UCSD-AML1 (cell line): ENCODE data around the gene CFAP157.

Source experiments
- DNase-seq: peaks from one replicate; lab custom pipeline; 2025; ENCODE audit not compliant: unreplicated experiment; lab: John Stamatoyannopoulos, UW

Gene CFAP157

GRCh38 chr9:127692071-127692470 lies 14.7 kb upstream of the CFAP157 start:
- no peak for DNase-seq

GRCh38 chr9:127693143-127693542 lies 13.6 kb upstream of the CFAP157 start:
- no peak for DNase-seq

DNA sequence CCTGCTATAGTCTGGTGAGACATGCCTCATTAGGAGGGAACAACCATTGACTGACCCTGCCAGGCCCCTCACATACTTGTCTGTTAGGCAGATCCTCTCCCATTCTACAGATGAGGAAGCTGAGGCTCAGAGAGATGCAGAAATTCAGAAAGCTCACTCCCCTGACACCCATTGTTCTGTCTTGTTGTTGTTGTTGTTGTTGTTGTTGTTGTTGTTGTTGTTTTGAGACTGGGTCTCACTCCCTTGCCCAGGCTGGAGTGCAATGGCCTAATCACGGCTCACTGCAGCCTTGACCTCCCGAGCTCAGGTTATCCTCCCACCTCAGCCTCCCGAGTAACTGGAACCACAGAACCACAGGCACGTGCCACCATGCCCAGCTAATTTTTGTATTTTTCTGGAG lies 13.1 kb upstream of the CFAP157 start:
- DNase-seq = no peak

- no peak for DNase-seq
These were observed 11.7 kb upstream of the CFAP157 start for GRCh38 chr9:127694890-127695720.

- no peak for DNase-seq
These were observed 9.2 kb upstream of the CFAP157 start for GRCh38 chr9:127697575-127697974.

DNA sequence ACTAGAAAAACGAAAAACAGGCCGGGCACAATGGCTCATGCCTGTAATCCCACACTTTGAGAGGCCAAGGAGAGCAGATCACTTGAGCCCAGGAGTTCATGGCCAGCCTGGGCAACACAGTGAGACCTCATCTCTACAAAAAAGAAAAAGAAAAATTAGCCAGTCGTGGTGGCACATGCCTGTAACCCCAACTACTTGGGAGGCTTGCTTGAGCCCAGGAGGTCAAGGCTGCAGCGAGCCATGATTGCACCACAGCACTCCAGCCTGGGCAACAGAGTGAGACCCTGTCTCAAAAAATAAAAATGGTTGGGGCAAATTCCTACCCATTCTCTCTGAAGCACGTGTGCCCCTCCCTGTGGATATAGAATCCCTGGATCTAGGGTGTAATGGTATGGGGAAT lies 8.4 kb upstream of the CFAP157 start:
- no peak for DNase-seq

GRCh38 chr9:127698985-127699670 lies 7.7 kb upstream of the CFAP157 start:
- DNase-seq = no peak

GRCh38 chr9:127700140-127700539 lies 6.6 kb upstream of the CFAP157 start:
- no peak for DNase-seq

DNA sequence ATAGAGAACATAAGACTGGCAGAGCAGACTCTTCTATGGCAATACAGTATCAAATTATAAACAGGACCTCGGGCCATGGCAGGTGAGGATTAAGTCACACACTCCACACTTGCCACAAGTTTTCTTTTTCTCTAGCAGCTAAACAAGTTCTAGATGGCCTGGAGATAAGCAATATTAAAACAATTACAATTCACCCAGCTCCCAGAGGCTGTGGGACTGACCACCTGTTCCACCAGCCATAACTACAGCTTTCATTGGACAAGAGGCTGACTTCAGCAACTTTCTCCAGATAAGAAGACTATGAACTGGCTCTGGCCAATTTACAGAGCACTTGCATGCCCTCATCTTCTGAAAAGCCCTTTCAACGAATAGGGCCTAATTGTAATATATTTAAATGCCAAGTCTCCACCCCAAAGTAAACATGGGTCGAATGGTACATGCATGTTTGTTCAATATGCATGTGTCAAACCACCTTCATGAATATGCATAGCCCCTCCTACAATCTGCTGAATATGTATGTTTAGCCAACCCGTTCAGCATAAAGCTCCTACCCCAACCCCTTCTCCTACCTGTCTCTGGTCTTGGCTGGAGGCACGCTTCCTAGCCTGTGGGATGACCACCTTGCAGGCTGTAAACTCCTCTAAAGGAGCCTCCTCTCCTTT lies 6.1 kb upstream of the CFAP157 start:
- DNase-seq = no peak

GRCh38 chr9:127703289-127703946 lies 3.4 kb upstream of the CFAP157 start:
- no peak for DNase-seq

DNA sequence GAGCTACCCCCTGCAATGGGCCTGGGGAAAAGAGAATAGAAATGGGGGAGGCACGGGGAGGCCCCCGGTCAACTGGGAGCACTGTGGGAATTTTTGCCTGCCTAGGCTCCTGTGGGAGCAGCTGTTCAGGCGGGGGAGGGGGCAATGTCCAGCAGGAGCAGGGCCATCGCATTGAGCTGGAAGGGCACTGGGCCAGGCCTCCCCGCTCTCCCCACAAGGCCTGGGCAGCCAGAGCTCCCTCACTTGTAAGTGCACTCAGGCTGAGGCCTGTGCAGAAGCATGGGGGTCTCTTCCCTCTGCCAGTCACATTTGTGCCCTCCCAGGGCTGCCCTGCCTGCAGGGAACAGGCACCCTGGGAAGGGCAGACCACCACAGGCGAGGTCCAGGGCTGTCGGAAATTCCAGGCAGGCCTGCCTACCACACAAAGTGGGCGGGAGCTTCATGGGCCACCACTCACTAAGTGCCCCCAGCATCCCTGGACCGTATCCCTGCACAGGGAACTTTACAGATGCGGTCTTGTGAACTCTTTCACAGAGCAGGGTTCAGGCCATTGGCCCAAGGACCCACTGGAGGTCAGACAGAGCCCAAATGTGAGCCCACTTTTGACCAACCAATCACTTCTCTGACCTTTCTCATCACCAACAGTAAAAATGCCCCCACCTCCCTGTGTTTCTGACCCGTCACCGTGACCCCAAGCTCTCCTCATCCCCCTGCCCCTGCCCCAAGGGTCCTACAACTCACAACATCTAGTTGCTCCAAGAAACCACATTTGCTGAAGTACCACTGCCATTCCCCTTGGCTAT lies 1.0 kb upstream of the CFAP157 start:
- DNase-seq = no peak

GRCh38 chr9:127707766-127708165 lies 978 bp downstream of the CFAP157 start:
- no peak for DNase-seq

- DNase-seq = no peak
These were observed 2.3 kb downstream of the CFAP157 start for GRCh38 chr9:127708952-127709587.

DNA sequence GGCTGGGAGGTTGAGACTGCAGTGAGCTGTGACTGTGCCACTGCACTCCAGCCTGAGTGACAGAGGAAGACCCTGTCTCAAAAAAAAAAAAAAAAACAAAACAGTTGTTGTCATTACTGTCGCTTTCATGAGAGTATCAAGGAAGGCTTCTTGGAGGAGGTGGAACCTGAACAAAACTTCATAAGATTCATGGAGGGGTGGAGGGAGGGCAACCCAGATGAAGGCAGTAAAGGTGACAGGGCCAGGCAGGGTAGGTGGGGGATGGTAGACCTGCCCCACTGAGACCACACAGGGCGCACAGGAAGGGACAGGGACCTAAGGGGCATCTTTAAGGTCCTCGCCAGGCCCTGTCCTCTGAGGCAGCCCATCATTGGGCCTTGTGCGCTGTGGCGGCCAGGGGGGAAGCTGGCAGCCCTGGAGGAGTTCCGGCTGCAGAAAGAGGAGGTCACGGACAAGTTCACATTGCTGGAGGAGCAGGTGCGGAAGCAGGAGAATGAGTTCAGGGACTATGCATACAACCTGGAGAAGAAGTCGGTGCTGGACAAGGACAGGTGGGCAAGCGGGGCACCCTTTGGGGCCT lies 3.5 kb downstream of the CFAP157 start:
- DNase-seq = no peak

DNA sequence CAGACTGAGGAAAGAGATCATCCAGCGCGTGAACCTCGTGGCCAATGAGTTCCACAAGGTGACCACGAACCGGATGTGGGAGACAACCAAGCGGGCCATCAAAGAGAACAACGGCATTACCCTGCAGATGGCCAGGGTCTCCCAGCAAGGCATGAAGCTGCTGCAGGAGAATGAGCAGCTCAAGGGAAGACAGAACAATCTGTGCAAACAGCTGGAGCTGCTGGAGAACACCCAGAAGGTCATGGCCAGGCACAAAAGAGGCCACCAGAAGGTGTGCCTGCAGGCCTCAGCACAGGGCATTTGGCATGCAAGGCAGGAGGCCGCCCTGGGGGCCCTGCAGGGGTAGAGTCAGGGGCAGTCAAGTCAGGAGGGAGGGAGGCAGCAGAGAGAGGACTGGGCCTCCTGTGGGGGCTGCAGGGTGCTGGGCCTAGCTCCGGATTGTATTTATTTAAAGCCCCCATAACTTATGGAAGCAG lies 4.5 kb downstream of the CFAP157 start:
- DNase-seq = peak; percentile 28

GRCh38 chr9:127711831-127712274 lies 5.1 kb downstream of the CFAP157 start:
- no peak for DNase-seq

GRCh38 chr9:127712371-127712770 lies 5.6 kb downstream of the CFAP157 start:
- no peak for DNase-seq

DNA sequence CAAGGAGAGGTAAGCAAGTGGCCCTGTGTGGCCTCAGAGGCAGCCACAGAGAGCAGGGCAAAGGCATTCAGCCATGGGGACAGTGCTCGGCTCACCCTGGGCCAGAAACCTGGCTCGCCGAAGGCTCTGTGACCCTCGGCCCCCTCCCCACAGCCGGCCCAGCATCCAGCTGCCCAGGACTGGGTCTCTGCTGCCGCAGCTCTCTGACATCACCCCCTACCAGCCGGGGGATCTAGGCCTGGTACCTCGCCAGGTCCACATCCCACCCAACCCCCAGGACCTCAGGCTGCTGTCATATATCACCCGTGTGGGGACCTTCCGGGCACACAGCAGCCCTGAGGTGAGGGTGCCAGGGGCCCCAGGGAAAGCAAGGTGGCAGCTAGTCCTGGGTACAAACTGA lies 6.1 kb downstream of the CFAP157 start:
- DNase-seq = no peak

DNA sequence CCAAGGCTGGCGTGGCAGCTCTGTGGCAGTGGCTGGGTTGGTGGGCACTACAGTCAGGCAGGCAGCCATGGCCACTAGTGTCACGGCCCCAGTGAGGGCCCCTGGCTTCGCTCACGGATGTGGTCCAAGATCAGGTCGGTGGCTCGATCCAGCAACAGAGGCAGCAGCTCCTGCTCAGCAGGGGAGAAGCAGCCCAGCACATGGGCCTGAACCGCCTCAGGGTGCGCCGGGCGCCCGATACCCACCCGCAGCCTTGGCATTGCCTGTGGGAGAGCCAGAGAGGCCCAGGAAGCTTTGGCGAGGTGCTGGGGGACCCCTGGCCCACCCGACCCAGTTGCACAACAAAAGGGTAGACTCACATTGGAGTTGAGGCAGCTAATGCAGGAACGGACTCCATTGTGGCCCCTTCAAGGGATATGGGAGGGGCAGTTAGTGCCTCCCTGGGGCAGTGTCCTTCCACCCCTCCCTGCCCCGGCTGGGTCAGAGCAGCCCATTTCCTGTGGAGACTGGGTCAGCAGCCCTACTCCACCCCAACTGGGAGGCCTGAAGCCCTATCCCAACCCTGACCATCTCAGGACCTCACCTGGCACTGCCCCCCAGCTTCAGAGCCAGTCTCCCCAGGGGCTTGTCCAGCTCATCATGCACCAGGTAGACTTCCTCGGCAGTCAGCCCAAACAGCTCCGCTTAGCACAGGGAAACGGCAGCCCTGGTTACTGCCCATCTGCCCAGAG lies 7.4 kb downstream of the CFAP157 start:
- DNase-seq = no peak
